ENCODE data around the gene SORCS1. TPM values are rescaled to one million over a fixed set of nuclear protein-coding genes. Genes with fewer than 3 reads are reported as not detected.

Gene SORCS1
- total and polyA plus RNA-seq, 2 experiments from 2014 or later, result 2.9 to 8.9 TPM

GRCh38 chr10:106680061-106680460 is 484.4 kb downstream of the SORCS1 start:
- Histone ChIP-seq H3K27me3 (ENCODE audit: insufficient read depth) (no peaks in the 10 kb centered on the region), H4K20me1 (replicated peaks; ENCODE audit: insufficient read depth) (no peaks in the 10 kb centered on the region), H3K79me2 (replicated peaks; ENCODE audit: insufficient read depth) (no peaks in the 10 kb centered on the region), H3K4me2 (no peak overlapping the region), H3K27ac (ENCODE audit: low read depth) (no peak overlapping the region), H2AFZ (no peak overlapping the region), H3F3A (replicated peaks; ENCODE audit: low read depth) (no peaks in the 10 kb centered on the region), H3K4me1 (ENCODE audit: insufficient read depth) (no peaks in the 10 kb centered on the region), H3K36me3 (ENCODE audit: insufficient read depth) (no peaks in the 10 kb centered on the region), H3K4me3 (no peak overlapping the region), H3K9me2 (ENCODE audit: insufficient read depth) (no peaks in the 10 kb centered on the region)
- peaks cover 6% of the 10 kb centered on the region; the same call in 2 of the 3 replicates for H3K9me3 Mint-ChIP-seq
- peaks cover 6% of the 10 kb centered on the region; the same call in 2 of the 3 replicates for H3K36me3 Mint-ChIP-seq (ENCODE audit: low read depth)
- ATAC-seq, result no peak
- no peak for TF ChIP-seq POLR2AphosphoS5 (IDR thresholded peaks at IDR 0.05; ENCODE audit: low read depth)
- H3K27ac Mint-ChIP-seq, result no peak overlapping the region
- no peak overlapping the region for H3K4me3 Mint-ChIP-seq
- no peak for DNase-seq (ENCODE audit: low spot score)
- H3K4me1 Mint-ChIP-seq, result peaks cover 6% of the 10 kb centered on the region
- H3K27me3 Mint-ChIP-seq (ENCODE audit: insufficient read depth, low read depth, poor library complexity), result peaks cover 3% of the 10 kb centered on the region

- DNase-seq (ENCODE audit: low spot score) (no peak), ATAC-seq (no peak)
- Histone ChIP-seq H3K4me2 (no peak overlapping the region), H3K27me3 (ENCODE audit: insufficient read depth) (no peaks in the 10 kb centered on the region), H3K4me1 (ENCODE audit: insufficient read depth) (no peaks in the 10 kb centered on the region), H3K27ac (ENCODE audit: low read depth) (no peak overlapping the region), H3K79me2 (replicated peaks; ENCODE audit: insufficient read depth) (no peaks in the 10 kb centered on the region), H3K4me3 (no peak overlapping the region), H3K9me2 (ENCODE audit: insufficient read depth) (no peaks in the 10 kb centered on the region), H3F3A (replicated peaks; ENCODE audit: low read depth) (no peaks in the 10 kb centered on the region), H2AFZ (no peak overlapping the region), H3K36me3 (ENCODE audit: insufficient read depth) (no peaks in the 10 kb centered on the region), H4K20me1 (replicated peaks; ENCODE audit: insufficient read depth) (no peaks in the 10 kb centered on the region)
- Mint-ChIP-seq H3K4me3 (no peak overlapping the region), H3K27me3 (ENCODE audit: insufficient read depth, low read depth, poor library complexity) (peaks cover 3% of the 10 kb centered on the region), H3K9me3 (peaks cover 6% of the 10 kb centered on the region; the same call in 2 of the 3 replicates), H3K4me1 (peaks cover 6% of the 10 kb centered on the region), H3K36me3 (ENCODE audit: low read depth) (peaks cover 6% of the 10 kb centered on the region; the same call in 2 of the 3 replicates), H3K27ac (no peak overlapping the region)
- TF ChIP-seq ZNF462 (CRISPR knock-in tag; IDR thresholded peaks at IDR 0.05) (no peak), CTCF (conservative IDR thresholded peaks at IDR 0.05; ENCODE audit: low read depth in 2 of 2) (no peak), NANOG (IDR thresholded peaks at IDR 0.05; ENCODE audit: borderline replicate concordance) (no peak), ETS1 (IDR thresholded peaks at IDR 0.05) (no peak), EZH2 (IDR thresholded peaks at IDR 0.05; ENCODE audit: low read depth, unreplicated experiment) (no peak), JUNB (IDR thresholded peaks at IDR 0.05; ENCODE audit: unreplicated experiment) (no peak), POLR2AphosphoS5 (IDR thresholded peaks at IDR 0.05; ENCODE audit: low read depth) (no peak), CREB1 (CRISPR knock-in tag; IDR thresholded peaks at IDR 0.05; ENCODE audit: low read depth) (no peak), STAT1 (IDR thresholded peaks at IDR 0.05; ENCODE audit: unreplicated experiment) (no peak), ZNF331 (CRISPR knock-in tag; IDR thresholded peaks at IDR 0.05; ENCODE audit: low read depth) (no peak), EZH2phosphoT487 (IDR thresholded peaks at IDR 0.05; ENCODE audit: unreplicated experiment) (no peak)
Measured at GRCh38 chr10:106679314-106679713, 485.2 kb downstream of the SORCS1 start.

Data from GM23338 (cell line).